Breast epithelium (tissue), 3 donors: ENCODE results near the gene LAMB3.

Source experiments
- POLR2A ChIP-seq: fragments of 450-650 bp; IDR thresholded peaks from one replicate; pipeline ENCODE4 v1.6.1; 2016; ENCODE audit warnings: antibody characterized with exemption, mild to moderate bottlenecking, moderate library complexity
- POLR2AphosphoS5 ChIP-seq, 3 donors: sonication (generic); formaldehyde crosslinking; IDR thresholded peaks; one replicate each; pipeline ENCODE4 v1.6.1; 2017; ENCODE audit warnings: antibody characterized with exemption in 3 of 3
- TF ChIP-seq, protein P1 (sequence below), 3 donors: fragments of 450-650 bp; IDR thresholded peaks; one replicate each; pipeline ENCODE4 v1.5.1; 2016 to 2017; ENCODE audit warnings: antibody characterized with exemption in 3 of 3, mild to moderate bottlenecking in 3 of 3, moderate library complexity in 3 of 3

DNA sequence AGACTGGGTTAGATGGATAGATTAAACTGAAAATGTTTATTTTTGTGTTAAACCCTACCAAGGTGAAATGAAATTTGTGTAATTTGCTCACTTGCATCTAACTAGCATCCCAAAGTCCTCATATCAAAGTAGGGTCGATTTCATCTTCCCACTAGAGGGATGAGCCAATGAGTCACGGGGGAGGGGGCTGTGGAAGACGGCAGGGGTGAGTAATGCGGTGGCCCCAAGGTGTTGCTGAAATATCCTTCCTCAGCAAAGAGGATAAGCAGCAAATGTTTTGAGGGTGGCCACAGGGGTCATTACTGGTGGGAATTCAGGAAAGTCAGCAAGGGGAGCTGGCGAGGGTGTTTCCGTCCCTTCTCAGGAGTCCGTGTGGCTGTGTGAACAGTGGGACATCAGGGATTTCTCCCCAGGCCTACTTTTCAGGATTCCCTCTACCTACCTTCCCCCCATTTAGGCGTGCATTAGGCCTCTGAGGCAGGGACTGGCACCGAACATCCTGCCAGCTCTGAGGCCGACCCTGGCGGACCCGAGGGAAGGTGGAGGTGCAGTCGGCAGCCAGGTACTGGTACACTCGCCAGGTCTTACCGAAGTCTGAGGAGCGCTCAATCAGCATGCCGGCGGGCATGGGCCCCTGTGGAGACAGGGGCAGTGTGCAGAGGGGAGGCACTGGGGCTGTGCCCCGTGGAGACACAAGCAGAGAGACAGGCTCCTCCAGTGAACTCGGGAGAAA is 18.1 kb downstream of the LAMB3 start:
- TF ChIP-seq POLR2AphosphoS5 (IDR thresholded peaks at IDR 0.05) (no peak), POLR2A (no peak)
- TF ChIP-seq, protein P1, sequence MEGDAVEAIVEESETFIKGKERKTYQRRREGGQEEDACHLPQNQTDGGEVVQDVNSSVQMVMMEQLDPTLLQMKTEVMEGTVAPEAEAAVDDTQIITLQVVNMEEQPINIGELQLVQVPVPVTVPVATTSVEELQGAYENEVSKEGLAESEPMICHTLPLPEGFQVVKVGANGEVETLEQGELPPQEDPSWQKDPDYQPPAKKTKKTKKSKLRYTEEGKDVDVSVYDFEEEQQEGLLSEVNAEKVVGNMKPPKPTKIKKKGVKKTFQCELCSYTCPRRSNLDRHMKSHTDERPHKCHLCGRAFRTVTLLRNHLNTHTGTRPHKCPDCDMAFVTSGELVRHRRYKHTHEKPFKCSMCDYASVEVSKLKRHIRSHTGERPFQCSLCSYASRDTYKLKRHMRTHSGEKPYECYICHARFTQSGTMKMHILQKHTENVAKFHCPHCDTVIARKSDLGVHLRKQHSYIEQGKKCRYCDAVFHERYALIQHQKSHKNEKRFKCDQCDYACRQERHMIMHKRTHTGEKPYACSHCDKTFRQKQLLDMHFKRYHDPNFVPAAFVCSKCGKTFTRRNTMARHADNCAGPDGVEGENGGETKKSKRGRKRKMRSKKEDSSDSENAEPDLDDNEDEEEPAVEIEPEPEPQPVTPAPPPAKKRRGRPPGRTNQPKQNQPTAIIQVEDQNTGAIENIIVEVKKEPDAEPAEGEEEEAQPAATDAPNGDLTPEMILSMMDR (IDR thresholded peaks at IDR 0.05), result no peak
